HG03045 (cell line): ENCODE results near the gene LANCL3.
"Not testable (repeated sequence)": the region's sequence is repeated elsewhere in the genome, so short reads cannot be mapped to it uniquely, and the experiment has no call there.

Source experiments
- ATAC-seq: cut with Tn5 transposase; IDR thresholded peaks from one replicate; pipeline ENCODE4 v1.9.1; 2021; ENCODE audit warnings: mild to moderate bottlenecking, moderate library complexity; ENCODE audit not compliant: unreplicated experiment

The LANCL3 gene

DNA sequence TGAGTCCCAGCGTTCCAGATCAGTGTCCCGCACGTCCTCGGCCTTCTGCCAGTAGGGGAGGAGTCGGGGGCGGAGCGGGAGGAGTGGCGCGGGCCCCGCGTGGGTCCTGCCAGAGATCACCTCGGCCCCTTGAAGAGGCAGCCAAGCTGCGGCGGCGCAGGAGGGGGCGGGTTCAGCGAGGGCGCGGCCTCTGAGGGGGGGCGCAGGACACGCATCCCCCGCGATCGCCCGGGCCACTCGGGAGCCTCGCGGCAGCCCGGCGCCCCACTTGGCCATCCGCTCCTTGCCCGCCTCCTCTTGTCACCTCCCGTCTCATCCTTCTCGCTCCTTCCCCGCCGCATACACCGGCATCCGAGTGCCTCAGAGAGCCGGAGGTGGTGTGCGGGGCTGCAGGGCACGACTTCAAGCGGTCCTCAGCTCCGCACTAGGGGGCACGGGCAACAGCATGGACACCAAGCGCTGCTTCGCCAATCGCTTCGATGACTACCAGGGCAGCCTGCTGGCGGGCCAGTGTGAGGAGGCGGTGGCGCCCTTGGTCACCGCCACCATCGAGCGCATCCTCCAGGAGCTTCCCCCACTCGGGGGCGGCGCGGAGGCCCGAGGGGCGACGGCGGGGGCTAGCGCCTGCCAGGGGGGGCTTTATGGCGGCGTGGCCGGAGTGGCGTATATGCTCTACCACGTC lies at the start of gene LANCL3:
TSS of gene LANCL3 (plus strand) at position 236 of the 682 bp plus-strand sequence. CDS start at position 446, 210 bp downstream.
- ATAC-seq = not testable (repeated sequence)

GRCh38 chrX:37523673-37524072 lies 47.8 kb upstream of the LANCL3 start:
- not testable (repeated sequence) for ATAC-seq

DNA sequence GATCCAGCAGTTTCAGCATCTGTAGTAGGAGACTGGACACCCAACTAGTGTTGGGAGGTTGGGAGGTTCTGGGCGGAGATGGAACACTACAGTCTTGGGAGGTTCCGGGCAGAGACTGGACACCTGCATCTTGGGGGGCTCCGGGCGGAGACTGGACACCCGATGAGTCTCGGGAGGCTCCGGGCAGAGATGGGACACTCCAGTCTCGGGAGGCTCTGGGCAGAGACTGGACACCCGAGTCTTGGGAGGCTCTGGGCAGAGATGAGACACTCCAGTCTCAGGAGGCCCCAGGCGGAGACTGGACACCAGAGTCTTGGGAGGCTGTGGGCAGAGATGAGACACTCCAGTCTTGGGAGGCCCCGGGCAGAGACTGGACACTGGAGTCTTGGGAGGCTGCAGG lies 29.5 kb upstream of the LANCL3 start:
- ATAC-seq = no peak

DNA sequence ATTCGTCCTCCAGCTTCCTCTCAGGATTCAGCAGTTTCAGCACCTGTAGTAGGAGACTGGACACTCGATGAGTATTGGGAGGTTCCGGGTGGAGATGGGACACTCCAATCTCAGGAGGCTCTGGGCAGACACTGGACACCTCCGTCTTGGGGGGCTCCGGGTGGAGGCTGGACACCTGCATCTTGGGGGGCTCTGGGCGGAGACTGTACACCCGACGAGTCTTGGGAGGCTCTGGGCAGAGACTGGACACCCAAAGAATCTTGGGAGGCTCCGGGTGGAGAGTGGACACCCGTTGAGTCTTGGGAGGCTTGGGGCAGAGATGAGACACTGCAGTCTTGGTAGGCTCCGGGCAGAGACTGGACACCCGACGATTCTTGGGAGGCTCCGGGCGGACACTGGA lies 28.7 kb upstream of the LANCL3 start:
- ATAC-seq = no peak

- no peak for ATAC-seq
These were observed 28.1 kb upstream of the LANCL3 start for GRCh38 chrX:37543324-37543723.

DNA sequence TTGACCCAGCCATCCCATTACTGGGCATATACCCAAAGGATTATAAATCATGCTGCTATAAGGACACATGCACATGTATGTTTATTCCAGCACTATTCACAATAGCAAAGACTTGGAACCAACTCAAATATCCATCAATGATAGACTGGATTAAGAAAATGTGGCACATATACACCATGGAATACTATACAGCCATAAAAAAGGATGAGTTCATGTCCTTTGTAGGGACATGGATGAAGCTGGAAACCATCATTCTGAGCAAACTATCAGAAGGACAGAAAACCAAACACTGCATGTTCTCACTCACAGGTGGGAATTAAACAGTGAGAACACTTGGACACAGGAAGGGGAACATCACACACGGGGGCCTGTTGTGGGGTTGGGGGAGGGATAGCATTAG lies 26.9 kb upstream of the LANCL3 start:
- not testable (repeated sequence) for ATAC-seq

DNA sequence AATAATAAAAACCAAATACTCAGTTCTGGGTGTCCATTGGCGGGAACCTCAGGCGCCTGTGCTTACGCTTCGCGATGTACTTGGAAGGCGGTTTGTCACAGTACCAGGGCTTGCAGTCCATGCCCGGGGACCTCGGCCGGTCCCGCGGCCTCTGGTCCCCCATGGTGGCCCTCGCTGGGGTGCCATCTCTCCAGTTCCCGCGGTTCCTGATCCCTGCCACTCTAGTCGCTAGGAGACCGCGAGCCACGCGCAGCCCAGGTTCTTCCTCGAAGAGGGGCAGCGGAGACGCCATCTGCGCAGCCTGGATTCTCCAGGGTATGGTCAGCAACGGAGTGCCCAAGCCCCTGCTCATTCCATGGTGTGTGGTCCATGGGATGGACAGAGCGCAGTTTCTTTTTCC lies 26.4 kb upstream of the LANCL3 start:
- ATAC-seq = no peak

GRCh38 chrX:37549619-37550018 lies 21.8 kb upstream of the LANCL3 start:
- ATAC-seq = not testable (repeated sequence)

- ATAC-seq = no peak
These were observed 18.0 kb upstream of the LANCL3 start for GRCh38 chrX:37553476-37553875.

DNA sequence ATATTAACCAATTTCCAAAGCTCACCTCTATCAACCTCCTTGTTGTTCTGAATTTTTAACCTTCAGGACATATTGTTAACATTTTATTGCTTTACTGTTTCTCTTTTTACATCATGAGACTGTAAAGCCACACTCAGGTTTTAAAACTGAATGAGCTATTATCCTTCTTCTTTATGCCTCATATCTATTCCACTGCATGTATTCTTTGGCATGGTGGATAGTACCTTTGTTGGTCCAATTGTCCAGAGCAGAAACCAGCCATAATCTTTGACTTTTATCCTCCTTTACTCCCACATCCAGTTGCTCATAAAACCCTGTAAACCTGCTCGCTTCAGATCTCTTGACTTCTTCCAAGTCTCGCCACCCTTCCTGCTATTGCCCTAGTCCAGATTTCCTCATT lies 6.2 kb upstream of the LANCL3 start:
- ATAC-seq = not testable (repeated sequence)

GRCh38 chrX:37570349-37570748 lies 1.1 kb upstream of the LANCL3 start:
- not testable (repeated sequence) for ATAC-seq

DNA sequence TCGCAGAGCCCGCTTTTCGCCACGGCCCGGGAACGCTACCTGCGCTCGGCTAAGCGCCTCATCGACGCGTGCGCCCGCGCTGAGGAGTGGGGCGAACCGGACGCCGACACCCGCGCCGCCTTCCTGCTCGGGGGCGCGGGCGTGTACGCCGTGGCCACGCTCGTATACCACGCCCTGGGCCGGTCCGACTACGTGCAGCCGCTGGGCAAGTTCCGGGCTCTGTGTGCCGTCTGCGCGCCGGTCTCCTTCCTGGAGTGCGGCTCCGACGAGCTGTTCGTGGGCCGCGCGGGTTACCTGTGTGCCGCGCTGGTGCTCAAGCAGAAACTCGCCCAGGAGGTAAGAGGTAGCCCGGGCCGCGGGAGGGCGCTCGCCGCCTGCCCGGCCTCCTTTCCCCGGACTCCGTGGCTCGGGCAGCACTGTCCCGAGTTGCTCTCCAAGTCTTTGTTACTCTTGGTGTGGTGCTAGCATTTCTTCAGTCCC lies 687 bp downstream of the LANCL3 start:
- not testable (repeated sequence) for ATAC-seq

DNA sequence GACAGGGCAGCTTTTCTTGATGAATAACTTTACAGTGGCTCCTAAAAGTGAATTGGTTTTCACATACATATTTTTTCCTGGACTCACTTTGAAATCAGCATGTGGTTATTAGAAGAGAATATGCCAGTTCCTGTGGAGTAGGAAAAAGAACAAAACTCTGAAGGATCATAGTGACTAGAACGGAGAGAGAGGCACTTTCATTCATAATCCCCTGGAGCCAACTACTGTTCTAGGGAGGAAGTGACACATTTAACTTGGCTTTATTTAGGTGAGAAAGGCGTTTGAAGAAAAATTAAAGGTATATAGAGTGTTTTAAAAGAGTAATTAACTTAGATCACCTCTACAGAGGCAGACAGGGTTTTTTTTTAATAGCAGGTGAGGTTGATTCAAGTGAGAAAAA lies 1.7 kb downstream of the LANCL3 start:
- ATAC-seq = not testable (repeated sequence)

DNA sequence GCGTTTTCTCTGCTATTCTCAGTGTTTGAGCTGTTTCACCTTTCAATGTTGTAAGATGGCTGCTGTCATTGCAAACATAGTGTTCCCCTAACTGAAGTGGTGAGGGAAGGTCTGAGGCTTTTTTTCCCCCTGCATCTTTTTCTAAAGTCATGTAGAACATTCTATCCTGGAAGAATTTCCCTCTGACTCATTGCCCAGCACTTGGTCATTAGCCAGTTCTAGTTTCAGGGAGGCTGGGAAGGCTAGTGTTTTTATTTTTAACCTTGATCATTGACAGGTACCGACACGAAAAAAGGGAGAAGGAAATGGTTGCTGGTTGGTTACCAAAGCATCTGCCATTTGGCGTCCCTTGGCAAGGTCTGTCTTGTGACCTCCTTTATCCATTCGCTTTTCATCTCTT lies 6.6 kb downstream of the LANCL3 start:
- no peak for ATAC-seq

DNA sequence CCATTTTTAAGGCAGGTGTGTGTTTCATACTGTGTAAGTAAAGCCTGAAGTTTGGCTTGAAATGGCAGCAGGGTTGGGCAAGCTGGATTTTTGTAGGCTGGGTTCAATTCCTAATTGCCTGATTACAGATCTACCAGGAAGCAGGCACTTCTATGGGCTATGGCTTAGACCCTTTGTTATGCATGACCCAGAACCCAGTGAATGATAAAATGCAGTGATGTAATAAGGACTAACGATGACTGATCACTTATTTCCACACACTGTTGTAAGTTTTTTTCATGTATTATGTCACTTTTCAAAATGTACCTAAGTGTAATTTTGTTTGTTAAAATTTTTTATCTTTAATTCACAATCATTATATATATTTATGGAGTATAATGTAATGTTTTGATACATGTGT lies 8.6 kb downstream of the LANCL3 start:
- no peak for ATAC-seq

GRCh38 chrX:37587337-37587736 lies 15.9 kb downstream of the LANCL3 start:
- ATAC-seq = not testable (repeated sequence)

- ATAC-seq = no peak
These were observed 18.6 kb downstream of the LANCL3 start for GRCh38 chrX:37590047-37590446.

DNA sequence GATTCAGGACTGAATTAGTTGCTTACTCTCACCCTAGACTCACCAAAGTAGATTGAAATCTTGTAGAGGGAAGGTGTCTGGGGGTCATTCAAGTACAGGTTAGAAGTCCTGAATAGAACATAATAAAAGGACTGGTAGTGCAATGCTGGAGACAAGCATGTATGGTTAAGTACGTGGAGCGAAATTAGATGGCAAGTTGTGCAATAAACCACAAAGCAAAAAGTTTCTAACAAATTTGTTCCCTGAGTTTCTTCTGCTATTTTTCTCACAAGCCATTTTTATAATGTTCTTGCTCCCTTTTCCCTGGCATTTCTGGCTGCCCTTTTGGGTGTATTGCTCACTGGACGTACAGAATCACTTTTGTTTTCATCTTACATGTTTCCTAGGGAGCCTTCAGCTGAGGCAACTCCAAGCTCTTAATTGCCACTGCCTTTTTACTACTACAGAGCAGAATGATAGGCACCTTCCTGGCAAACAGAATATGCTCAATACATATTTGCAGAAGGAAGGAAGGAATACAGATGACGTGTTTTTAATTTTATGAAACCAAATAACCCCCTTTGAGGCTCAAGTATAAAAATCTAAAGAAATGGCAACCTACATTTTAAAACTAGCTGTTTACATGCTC lies 23.4 kb downstream of the LANCL3 start:
- no peak for ATAC-seq

- no peak for ATAC-seq
These were observed 28.3 kb downstream of the LANCL3 start for GRCh38 chrX:37599729-37600128.

DNA sequence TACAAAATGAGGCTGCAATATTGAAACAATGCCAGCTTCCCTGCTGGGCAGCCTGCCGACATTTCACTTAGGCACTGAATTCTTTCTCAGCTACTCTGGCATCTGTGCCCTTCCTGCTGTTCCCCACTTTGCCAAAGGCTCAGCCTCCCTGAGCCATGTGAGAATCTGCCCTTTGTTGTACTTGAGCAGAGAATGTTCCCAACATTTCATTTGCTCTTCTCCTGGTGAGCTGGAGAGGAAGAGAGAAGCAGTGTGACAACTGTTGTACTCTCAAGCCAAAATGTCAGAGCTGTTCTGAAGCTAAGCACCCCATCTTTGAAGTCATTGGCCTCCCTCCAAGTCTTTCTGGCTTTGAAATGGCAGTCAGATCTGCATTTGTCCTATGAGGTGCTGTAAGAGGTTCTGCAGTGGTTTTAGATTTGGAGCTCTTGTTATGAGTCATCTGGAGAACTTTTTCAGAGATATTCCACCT lies 32.5 kb downstream of the LANCL3 start:
- ATAC-seq = no peak

GRCh38 chrX:37607243-37607642 lies 35.8 kb downstream of the LANCL3 start:
- no peak for ATAC-seq

DNA sequence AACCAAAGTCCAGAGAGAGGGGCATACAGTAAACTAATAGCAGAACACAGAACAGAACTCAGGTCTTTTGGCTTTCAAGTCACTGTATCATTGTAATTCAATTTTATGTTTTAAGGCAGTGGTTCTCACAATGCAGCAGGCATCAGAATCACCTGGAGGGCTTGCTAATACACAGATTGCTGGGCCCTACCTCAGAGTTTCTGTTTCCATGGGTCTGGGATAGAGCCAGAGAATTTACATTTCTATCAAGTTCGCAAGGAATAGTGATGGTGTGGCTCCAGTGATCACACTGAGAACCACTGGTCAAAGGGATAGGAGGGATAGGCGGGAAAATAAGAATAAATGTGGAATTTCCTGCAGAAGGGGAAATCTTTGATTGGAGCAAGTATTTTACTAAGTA lies 36.7 kb downstream of the LANCL3 start:
- no peak for ATAC-seq
